ENCODE data around the gene CCDC68. TPM values are rescaled to one million over a fixed set of nuclear protein-coding genes. Genes with fewer than 3 reads are reported as not detected.

CCDC68 gene
- polyA plus RNA-seq, 2 of the 4 experiments (the other 2 are of a cell fraction), result 3.1 to 12.4 TPM

- TF ChIP-seq RAD21 (conservative IDR thresholded peaks at IDR 0.05 in 1 of 2, IDR thresholded peaks at IDR 0.05 in 1 of 2) (no peak), CEBPB (IDR thresholded peaks at IDR 0.05) (no peak)
Measured at GRCh38 chr18:54967786-54968185, 8.5 kb upstream of the CCDC68 start (continued).

GRCh38 chr18:54964741-54965140 lies 5.5 kb upstream of the CCDC68 start:
- FAIRE-seq, result no peak
- CTCF ChIA-PET, result interaction anchor here (1.0 kb wide), 1 partner anchor 55 kb away, joined by 3 read pairs; no protein-coding TSS in a partner anchor
- no peak overlapping the region for H3K27ac ChIP-seq
- H3K4me1 ChIP-seq, result peaks cover 32% of the 10 kb centered on the region
- TF ChIP-seq RNF2 (IDR thresholded peaks at IDR 0.05; ENCODE audit: borderline replicate concordance, low read depth) (no peak), FOSB (CRISPR knock-in tag; IDR thresholded peaks at IDR 0.05) (no peak), JUN (IDR thresholded peaks at IDR 0.05) (no peak), KDM5A (IDR thresholded peaks at IDR 0.05) (no peak), ZFP36 (IDR thresholded peaks at IDR 0.05; ENCODE audit: borderline replicate concordance, partially characterized antibody) (no peak), FOXS1 (CRISPR knock-in tag; IDR thresholded peaks at IDR 0.05) (no peak), PBX3 (IDR thresholded peaks at IDR 0.05) (no peak), REST (IDR thresholded peaks at IDR 0.05) (no peak), MAZ (IDR thresholded peaks at IDR 0.05; ENCODE audit: borderline replicate concordance, low read depth, low read length) (no peak), BHLHE40 (IDR thresholded peaks at IDR 0.05; ENCODE audit: low read depth, low read length) (no peak), CBX8 (IDR thresholded peaks at IDR 0.05) (no peak), RARB (CRISPR knock-in tag; IDR thresholded peaks at IDR 0.05) (no peak), POLR2A (IDR thresholded peaks at IDR 0.05; ENCODE audit: low read length) (no peak), NPAS2 (CRISPR knock-in tag; IDR thresholded peaks at IDR 0.05; ENCODE audit: borderline replicate concordance) (no peak), NFE2L2 (conservative IDR thresholded peaks at IDR 0.05; ENCODE audit: low read length) (no peak)
- no peak for ATAC-seq
- no peaks in the 10 kb centered on the region for H3K9me3 ChIP-seq
- no peak overlapping the region for H3K4me3 ChIP-seq
- POLR2A ChIA-PET, result no interaction called here
- H3K4me2 ChIP-seq, result no peak overlapping the region
- DNase-seq (ENCODE audit: low read depth in 1 of 2, low spot score in 1 of 2), result no peak

- no peak for ATAC-seq
- CTCF ChIA-PET, result interaction anchor here (1.3 kb wide), 1 partner anchor 14 kb away, joined by 4 read pairs; no protein-coding TSS in a partner anchor
- TF ChIP-seq CTCF (IDR thresholded peaks at IDR 0.05) (no peak), RCOR1 (IDR thresholded peaks at IDR 0.05; ENCODE audit: low read depth, low read length) (no peak), HOXB13 (CRISPR knock-in tag; IDR thresholded peaks at IDR 0.05; ENCODE audit: low read depth) (no peak), NR3C1 (IDR thresholded peaks at IDR 0.05) (no peak), E2F6 (IDR thresholded peaks at IDR 0.05; ENCODE audit: borderline replicate concordance, low read depth) (no peak), PBX3 (IDR thresholded peaks at IDR 0.05) (no peak), BCL3 (IDR thresholded peaks at IDR 0.05) (no peak), FOSB (CRISPR knock-in tag; IDR thresholded peaks at IDR 0.05) (no peak), HDAC2 (IDR thresholded peaks at IDR 0.05) (no peak), TP53 (CRISPR knock-in tag; IDR thresholded peaks at IDR 0.05) (no peak), ESRRA (IDR thresholded peaks at IDR 0.05; ENCODE audit: borderline replicate concordance, low read length) (no peak), RARB (CRISPR knock-in tag; IDR thresholded peaks at IDR 0.05) (no peak), SREBF2 (IDR thresholded peaks at IDR 0.05) (no peak)
Measured at GRCh38 chr18:54962919-54963645, 3.8 kb upstream of the CCDC68 start.

More at GRCh38 chr18:54962919-54963645, 3.8 kb upstream of the CCDC68 start:
- FAIRE-seq, result no peak
- Histone ChIP-seq H3K9me3 (no peaks in the 10 kb centered on the region), H3K4me3 (no peak overlapping the region), H3K4me2 (no peak overlapping the region), H3K4me1 (peaks cover 25% of the 10 kb centered on the region; the same call in 2 of the 3 replicates), H3K27ac (no peak overlapping the region)
- 82% methylated on average over 9 of the region's 9 CpGs for WGBS (ENCODE audit: missing lambda C conversion rate)
- no peak for DNase-seq (ENCODE audit: low read depth in 1 of 2, low spot score in 1 of 2)
- POLR2A ChIA-PET, result no interaction called here

All from A549 (cell line).